ENCODE measurements around the gene FRS2. TPM values are rescaled to one million over a fixed set of nuclear protein-coding genes. Genes with fewer than 3 reads are reported as not detected.

FRS2 gene
- total RNA-seq, 2 donors from 2014 or later = 26.8 to 27.9 TPM

DNA sequence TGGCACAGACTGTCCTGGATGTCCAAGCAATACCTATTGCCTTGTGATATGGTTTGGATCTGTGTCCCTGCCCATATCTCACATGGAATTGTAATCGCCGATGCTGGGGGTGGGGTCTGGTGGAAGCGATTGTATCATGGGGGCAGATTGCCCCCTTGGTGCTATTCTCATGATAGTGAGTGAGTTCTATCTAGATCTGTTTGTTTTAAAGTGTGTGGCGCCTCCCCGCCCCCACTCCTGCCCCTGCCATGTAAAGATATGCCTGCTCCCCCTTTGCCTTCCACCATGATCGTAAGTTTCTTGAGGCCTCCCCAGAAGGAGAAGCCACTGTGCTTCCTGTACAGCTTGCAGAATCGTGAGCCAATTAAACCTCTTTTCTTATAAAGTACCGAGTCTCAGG lies 157.3 kb downstream of the FRS2 start:
- Mint-ChIP-seq H3K36me3 (ENCODE audit: low read depth) (no peaks in the 10 kb centered on the region), H3K27ac (no peak overlapping the region), H3K4me3 (no peak overlapping the region), H3K4me1 (no peaks in the 10 kb centered on the region), H3K27me3 (peaks cover 38% of the 10 kb centered on the region)
- ATAC-seq (no peak), DNase-seq (no peak)
- H3K9me3 ChIP-seq (ENCODE audit: control insufficient read depth, low read length, poor library complexity, severe bottlenecking) = no peaks in the 10 kb centered on the region

Other genes starting within 250 kb of the FRS2 start
- gene CPSF6, start 230.8 kb upstream of the FRS2 start, total RNA-seq = 10 to 100 TPM; 85.4 to 87.3 TPM
- gene LYZ, start 122.0 kb upstream of the FRS2 start, total RNA-seq = 100 to 1,000 TPM in 1 of 2 donors, 10 to 100 TPM in 1; 66.3 to 134 TPM
- 10 to 100 TPM; 34.0 to 36.7 TPM for gene YEATS4, start 110.6 kb upstream of the FRS2 start, total RNA-seq
- 100 to 1,000 TPM; 197 to 229 TPM for gene CCT2, start 115.1 kb downstream of the FRS2 start, total RNA-seq
- not detected for gene LRRC10, start 140.5 kb downstream of the FRS2 start, total RNA-seq
- gene BEST3, start 228.9 kb downstream of the FRS2 start, total RNA-seq = under 1 TPM in 1 of 2 donors, not detected in 1; 0.44 TPM

Data from T-helper 17 cell (primary cell).